ENCODE data around the gene WDR1. TPM values are rescaled to one million over a fixed set of nuclear protein-coding genes. Genes with fewer than 3 reads are reported as not detected.
"Not testable (repeated sequence)": the region's sequence is repeated elsewhere in the genome, so short reads cannot be mapped to it uniquely, and the experiment has no call there.

WDR1 gene
- total RNA-seq, 1 donor from 2014 or later = 75.5 TPM

GRCh38 chr4:10130178-10130888 is 13.7 kb upstream of the WDR1 start:
- no peak for DNase-seq

GRCh38 chr4:10129196-10130177 is 12.9 kb upstream of the WDR1 start:
- DNase-seq = no peak

DNA sequence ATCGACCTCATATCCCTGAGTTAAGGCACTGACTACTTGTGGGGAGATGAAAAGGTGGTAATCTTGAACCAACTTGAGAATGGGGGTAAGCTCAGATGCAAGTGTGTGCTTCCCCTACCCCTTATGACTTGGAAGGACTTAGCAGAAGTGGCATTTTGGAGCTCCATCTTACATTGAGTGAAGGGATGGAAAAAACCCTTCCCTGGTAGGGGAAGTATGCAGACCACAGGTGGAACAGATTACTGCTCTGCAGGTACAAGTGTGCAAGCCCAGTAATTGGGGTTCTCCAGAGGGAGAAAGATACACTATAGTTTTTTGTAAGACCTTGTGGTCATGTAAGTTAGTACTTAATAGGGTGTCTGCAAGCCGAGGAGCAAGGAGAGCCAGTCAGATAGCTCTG is 12.2 kb upstream of the WDR1 start:
- no peak for DNase-seq

DNA sequence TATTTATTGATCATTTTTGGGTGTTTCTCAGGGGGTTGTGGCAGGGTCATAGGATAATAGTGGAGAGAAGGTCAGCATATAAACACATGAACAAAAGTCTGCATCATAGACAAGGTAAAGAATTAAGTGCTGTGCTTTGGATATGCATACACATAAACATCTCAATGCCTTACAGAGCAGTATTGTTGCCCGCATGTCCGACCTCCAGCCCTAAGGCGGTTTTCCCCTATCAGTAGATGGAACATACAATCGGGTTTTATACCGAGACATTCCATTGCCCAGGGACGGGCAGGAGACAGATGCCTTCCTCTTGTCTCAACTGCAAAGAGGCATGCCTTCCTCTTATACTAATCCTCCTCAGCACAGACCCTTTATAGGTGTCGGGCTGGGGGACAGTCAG is 10.9 kb upstream of the WDR1 start:
- DNase-seq = not testable (repeated sequence)

- DNase-seq = no peak
These were observed 7.8 kb upstream of the WDR1 start for GRCh38 chr4:10124167-10124930.

DNA sequence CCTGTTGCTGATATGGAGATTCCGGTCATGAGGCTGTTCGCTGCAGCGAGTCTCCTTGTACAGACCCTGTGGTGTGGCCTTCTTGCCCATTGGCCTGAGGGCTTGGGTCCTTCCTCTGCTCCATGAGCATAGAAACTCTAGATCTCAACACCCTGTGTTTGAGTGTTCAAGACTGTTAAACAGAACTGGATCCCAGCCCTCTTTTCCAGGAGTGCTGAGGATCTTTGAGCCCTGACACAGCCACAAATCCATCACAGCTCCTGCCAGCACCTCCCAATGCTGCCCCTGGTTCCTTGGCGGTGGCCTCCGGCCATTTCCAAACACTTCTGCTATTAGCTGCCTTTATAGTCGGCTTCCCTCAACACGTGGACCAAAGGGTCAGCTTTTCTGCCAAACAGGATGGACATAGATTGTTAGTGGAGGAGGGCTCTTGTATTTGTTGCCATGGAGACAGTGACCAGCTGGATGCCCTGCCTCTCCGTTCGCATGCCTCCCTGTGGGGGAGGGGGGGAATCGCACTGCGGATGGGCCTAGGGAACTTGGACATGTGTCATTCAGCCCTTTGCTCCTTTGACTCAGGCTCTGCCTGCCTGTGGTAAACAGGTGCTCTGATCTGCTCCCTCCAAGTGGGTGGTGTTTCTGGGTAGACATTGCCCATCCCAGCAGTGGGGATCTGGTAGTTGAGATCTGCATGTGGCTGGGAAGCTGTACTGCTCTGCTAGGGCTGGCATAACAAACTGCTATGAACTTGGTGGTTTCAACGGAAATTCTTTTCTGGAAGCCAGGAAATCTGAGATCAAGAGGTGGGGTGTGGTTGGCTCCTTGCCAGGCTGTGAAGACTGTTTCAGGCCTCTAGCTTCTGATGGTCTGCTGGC is 6.9 kb upstream of the WDR1 start:
- DNase-seq = no peak

DNA sequence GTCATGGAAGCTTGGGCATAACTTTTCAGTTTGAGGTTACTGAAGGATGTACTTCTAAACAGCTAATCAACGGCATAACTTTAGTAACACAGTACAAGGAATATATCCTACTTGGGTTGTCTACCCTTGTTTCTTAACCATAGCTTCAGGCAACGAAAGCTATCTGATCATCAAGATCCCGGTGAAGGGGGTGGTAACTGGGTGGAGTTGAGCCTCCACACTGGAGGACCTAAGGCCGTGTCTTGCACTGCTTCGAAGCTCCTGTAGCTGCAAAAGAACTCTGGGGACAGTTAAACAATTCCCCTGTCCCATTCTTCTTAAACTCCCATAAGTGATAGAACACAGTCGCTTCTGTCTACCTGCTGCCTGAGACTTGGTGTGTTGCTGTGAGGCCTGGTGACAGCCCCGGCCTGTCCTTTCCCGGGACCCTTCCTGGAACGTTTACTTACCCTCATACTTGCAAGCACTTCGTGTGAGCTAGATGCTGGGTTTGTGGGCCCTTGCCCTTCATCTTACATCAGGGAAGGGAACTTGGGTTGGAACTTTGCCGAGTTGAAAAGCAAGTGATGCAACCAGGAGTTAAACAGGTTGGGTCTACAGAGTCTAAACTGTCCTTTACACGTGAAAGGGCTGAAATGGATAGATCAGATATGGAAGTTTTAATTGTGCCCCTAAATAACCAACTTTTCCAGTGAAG is 5.8 kb upstream of the WDR1 start:
- DNase-seq = no peak

GRCh38 chr4:10121568-10122208 is 5.1 kb upstream of the WDR1 start:
- no peak for DNase-seq

DNA sequence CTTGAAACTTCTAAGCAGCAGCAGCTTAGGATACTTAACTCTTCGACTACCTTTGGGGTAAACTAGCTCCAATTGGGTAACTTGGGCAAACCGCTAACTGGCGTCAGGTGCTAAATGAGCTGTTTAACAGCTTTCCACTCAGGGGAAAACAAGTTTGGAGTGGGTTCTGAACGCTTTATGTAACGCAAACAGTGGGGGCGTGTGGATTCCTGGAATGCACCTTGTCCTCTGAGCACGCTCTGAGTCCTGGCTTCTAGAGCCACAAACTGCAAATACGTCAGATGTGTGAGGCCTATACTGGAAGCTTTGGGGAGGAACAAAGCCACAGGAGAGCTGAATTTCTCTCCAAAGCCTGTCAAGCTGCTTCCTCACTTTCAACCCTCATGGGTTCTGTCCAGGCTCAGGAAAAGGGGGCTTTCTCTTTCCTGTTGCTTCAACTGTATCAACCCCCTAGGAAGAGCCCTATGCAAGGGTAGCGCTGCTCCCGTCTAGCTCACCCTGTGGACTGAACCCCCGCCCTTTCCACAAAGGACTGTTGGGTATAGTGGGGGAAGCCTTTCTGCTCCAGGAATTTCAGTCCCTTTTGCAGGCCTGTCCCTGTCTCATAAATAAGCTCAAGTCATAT is 4.5 kb upstream of the WDR1 start:
- DNase-seq = no peak

- DNase-seq = no peak
These were observed 3.2 kb upstream of the WDR1 start for GRCh38 chr4:10119773-10120172.

- no peak for DNase-seq
These were observed 2.7 kb upstream of the WDR1 start for GRCh38 chr4:10119278-10119677.

DNA sequence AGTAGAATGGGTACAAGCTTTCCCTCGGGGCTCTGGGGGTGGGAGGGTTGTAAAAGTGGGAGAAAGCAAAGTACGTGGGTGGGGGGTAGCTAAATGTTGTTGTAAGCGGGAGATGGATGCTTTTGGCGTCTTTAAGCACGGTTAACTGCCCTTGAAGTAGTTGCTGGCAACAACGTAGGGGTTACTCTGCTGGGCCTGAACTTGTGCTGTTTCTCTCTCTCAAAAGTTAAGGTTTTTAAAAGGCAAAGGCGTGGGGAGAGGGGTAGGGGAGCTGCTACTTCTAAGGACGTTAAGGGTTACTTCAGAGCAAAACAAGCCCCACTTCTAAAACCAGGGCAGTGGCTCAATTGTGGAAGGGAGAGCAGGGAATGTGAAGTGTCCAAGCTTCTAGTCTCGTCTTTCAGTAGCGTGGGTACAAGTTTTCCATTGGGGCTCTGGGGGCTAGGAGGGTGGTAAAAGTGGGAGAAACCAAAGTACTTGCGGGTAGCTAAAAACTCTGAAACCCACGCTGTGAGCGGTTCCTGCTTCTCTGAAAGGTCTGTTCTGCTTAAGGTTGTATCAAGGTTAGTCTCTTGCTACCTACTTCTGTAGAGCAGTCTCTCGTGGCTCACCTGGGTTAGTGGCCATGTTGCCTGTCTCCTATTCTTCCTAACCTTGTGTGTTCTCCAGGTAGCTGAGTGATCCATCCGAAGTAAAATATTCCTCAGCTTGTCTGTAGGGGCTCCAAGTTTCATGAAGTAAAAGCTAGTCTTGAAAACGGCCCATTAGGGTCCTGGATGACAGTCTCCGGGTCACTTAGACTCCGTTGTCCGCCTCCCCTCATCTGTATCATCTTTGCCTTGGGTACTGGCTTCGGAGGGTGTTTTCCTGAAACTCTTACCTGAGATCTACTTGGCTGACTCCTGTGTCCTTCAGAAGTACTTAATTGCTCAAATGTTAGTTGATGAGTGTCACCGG is 1.7 kb upstream of the WDR1 start:
- no peak for DNase-seq

DNA sequence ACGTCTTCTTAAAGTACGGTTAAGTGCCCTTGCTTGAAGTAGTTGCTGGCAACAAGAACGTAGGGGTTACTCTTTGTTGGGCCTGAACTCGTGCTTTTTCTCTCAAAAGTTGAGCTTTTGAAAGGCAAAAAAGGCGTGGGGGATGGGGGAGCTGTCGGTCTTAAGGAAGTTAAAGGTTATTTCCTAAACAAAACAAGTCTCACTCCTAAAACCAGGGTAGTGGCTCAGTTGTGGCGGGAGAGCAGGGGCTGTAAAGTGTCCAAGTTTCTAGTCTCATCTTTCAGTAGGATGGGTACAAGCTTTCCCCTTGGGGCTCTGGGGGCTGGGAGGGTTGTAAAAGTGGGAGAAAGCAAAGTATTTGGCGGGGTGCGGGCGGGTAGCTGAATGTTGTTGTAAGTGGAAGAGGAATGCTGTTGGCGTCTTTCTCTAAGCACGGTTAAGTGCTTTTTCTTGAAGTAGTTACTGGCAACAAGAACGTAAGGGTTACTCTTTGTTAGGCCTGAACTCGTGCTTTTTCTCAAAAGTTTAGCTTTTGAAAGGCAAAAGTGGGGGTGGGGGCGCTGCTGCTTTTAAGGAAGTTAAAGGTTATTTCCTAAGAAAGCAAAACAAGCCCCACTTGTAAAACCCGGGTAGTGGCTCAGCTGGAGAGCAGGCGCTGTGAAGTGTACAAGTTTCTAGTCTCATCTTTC is 904 bp upstream of the WDR1 start:
- DNase-seq = no peak

- no peak for DNase-seq
These were observed 616 bp downstream of the WDR1 start for GRCh38 chr4:10115797-10116568.

DNA sequence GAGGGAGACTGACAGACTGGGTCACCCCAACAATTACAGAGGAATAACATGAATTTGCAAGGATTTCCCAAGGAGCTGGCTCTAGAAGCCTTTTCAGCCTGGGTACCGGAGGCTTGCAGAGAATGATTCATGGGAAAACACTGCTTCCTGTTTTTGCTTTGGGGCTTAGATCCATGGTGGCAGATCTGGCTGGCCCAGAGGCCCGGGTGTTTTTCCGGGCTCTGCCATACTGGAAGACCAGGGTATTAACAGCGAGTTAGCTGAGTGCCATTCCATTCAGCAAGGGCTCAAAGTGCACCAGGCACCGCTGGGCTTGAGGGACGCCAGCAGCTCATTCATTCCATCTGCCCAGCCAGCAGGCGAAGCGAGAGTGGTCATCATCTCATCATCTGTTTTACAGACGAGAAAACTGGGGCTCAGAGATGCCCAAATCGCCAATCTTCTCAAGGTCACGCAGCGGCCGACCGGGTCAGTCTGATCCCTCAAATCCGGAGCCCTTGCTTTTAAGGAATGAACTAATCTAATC is 1.3 kb downstream of the WDR1 start:
- no peak for DNase-seq

DNA sequence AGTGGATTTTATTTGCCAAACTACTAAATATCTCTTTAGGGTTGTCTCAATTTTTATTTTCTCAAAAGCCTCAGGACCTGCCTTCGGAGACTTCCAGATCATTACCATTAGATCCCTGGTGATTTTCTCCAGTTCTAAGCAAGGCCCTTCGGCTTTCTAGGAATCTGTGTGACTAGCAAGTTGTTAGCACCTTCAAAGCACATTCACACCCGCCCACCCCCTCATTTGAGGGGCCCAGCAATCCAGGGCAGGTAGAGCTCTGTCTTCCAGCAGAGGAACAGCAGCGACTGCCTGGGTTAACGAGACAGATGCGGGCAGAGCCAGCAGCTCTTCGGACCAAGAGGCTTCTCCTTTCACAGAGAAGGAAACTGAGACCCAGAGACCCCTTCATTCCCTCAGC is 2.0 kb downstream of the WDR1 start:
- DNase-seq = no peak

- no peak for DNase-seq
These were observed 2.5 kb downstream of the WDR1 start for GRCh38 chr4:10114147-10114546.
